Measurements from ENCODE around the gene RASGRF1. TPM values are rescaled to one million over a fixed set of nuclear protein-coding genes. Genes with fewer than 3 reads are reported as not detected.
A peak's percentile ranks its signal among the peaks of the same experiment; 100 is the strongest.
"Not testable (repeated sequence)": the region's sequence is repeated elsewhere in the genome, so short reads cannot be mapped to it uniquely, and the experiment has no call there.

Gene RASGRF1
- total and polyA plus RNA-seq, 4 donors, result 0.13 to 0.15 TPM; not detected in 2

DNA sequence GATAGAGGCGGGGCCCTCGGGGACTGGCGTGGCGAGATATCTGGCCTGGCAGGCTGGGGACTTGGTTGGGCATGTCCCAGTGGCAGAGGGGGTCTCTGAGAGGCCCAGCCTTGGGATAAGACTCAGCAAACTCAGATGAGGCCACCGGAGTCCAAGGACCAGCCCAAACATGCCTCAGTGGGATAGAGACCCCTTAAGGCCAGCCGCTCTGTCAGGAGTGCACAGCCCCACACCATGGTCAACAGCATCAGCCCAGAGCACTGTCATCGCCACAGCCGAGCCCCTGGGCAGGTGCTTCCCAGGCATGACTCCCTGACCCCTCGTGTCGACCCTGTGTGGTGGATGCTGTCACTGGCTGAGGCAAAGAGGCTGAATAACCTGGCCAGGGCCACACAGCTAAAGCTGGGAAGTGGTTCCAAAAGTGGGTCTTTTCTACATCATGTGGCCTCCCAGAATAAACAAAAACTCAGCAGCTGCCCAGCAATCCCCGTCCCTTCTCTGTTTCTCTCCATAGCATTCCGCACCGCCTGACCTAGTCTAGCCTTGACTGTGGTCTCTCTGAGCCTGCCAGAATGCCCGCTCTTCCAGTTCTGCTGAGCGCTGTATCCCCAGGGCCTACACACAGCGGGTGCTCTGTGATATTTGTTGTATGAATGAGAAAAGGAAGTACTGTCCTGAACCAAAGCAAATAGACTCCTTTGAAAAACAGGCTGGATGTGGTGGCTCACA lies 160.9 kb downstream of the RASGRF1 start:
- Histone ChIP-seq H3K36me3 (ENCODE audit: control insufficient read depth in 1 of 2, insufficient read depth in 2 of 2, low read length in 1 of 2) (peaks cover 0 to 4% of the 10 kb centered on the region in 2 donors), H3K27ac (ENCODE audit: low read depth in 1 of 2, low read length in 2 of 2) (no peak overlapping the region), H3K27me3 (ENCODE audit: control insufficient read depth in 1 of 2, insufficient read depth in 2 of 2, low read length in 1 of 2) (no peaks in the 10 kb centered on the region), H3K9me3 (ENCODE audit: control insufficient read depth, low read length) (no peaks in the 10 kb centered on the region), H3K4me3 (ENCODE audit: low read length in 2 of 2) (no peak overlapping the region), H3K4me1 (ENCODE audit: control insufficient read depth in 1 of 2, insufficient read depth in 2 of 2, low read length in 2 of 2) (no peaks in the 10 kb centered on the region)
- DNase-seq (peak in 1 of 2 donors; percentile 71), ATAC-seq (ENCODE audit: low FRiP score) (no peak)
- WGBS, 2 donors, result 83% methylated on average over 16 of the region's 16 CpGs
- intact Hi-C loops (cut with DNase I), result no loop called here

DNA sequence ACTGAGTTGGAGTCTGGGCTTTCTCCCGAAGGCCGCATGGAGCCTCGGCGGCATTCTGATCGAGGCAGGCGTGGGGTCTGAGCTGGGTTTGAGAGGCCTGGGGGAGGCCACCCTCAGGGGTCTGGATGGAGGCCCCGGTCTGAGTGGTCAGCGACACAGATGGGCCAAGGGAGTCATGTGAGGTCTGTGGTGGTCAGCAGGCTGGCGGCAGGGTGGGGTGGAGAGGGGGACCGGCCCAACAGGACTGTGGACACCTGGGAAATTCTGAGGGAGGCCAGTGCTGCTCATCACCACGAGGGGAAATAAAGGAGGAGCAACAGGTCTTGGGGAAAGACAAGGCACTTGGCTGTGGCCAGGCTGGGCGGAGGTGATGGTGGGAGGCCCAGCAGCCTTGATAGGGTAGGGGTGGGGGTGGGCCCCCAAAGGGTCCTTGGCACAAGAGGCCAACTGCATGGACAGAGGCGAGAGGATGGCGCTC lies 161.9 kb downstream of the RASGRF1 start:
- no peaks in the 10 kb centered on the region for H3K4me1 ChIP-seq (ENCODE audit: control insufficient read depth in 1 of 2, insufficient read depth in 2 of 2, low read length in 2 of 2)
- 92% methylated on average over 13 to 14 of the region's 14 CpGs for WGBS, 2 donors
- ATAC-seq (ENCODE audit: low FRiP score), result no peak
- no peak overlapping the region for H3K27ac ChIP-seq (ENCODE audit: low read depth in 1 of 2, low read length in 2 of 2)
- H3K36me3 ChIP-seq (ENCODE audit: control insufficient read depth in 1 of 2, insufficient read depth in 2 of 2, low read length in 1 of 2), result peaks cover 0 to 4% of the 10 kb centered on the region in 2 donors
- H3K9me3 ChIP-seq (ENCODE audit: control insufficient read depth, low read length), result no peaks in the 10 kb centered on the region
- H3K4me3 ChIP-seq (ENCODE audit: low read length in 2 of 2), result no peak overlapping the region
- DNase-seq, result peak in 1 of 2 donors; percentile 68
- no peaks in the 10 kb centered on the region for H3K27me3 ChIP-seq (ENCODE audit: control insufficient read depth in 1 of 2, insufficient read depth in 2 of 2, low read length in 1 of 2)
- intact Hi-C loops (cut with DNase I), result no loop called here

DNA sequence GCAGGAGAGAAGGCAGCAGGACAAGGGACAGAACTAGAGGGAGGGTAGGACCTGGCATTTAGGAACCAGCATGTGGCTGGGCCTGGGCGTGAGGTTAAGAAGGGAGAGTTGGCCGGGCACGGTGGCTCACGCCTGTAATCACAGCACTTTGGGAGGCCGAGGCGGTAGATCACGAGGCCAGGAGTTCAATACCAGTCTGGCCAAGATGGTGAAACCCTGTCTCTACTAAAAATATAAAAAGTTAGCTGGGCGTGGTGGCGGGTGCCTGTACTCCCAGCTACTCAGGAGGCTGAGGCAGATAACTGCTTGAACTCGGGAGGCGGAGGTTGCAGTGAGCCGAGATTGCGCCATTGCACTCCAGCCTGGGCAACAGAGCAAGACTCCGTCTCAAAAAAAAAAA lies 162.4 kb downstream of the RASGRF1 start:
- ATAC-seq (ENCODE audit: low FRiP score); H3K27ac ChIP-seq (ENCODE audit: low read depth in 1 of 2, low read length in 2 of 2); intact Hi-C loops (cut with DNase I); H3K36me3 ChIP-seq (ENCODE audit: control insufficient read depth in 1 of 2, insufficient read depth in 2 of 2, low read length in 1 of 2); H3K4me3 ChIP-seq (ENCODE audit: low read length in 2 of 2); H3K4me1 ChIP-seq (ENCODE audit: control insufficient read depth in 1 of 2, insufficient read depth in 2 of 2, low read length in 2 of 2); H3K27me3 ChIP-seq (ENCODE audit: control insufficient read depth in 1 of 2, insufficient read depth in 2 of 2, low read length in 1 of 2); H3K9me3 ChIP-seq (ENCODE audit: control insufficient read depth, low read length): not testable (repeated sequence)
- WGBS, 2 donors, result 93 to 99% methylated on average over 13 to 14 of the region's 14 CpGs
- DNase-seq, result peak in 1 of 2 donors; percentile 66

GRCh38 chr15:78927077-78927790 lies 163.3 kb downstream of the RASGRF1 start:
- H3K4me1 ChIP-seq (ENCODE audit: control insufficient read depth in 1 of 2, insufficient read depth in 2 of 2, low read length in 2 of 2), result no peaks in the 10 kb centered on the region
- no peak for ATAC-seq (ENCODE audit: low FRiP score)
- no peak overlapping the region for H3K27ac ChIP-seq (ENCODE audit: low read depth in 1 of 2, low read length in 2 of 2)
- DNase-seq, result peak; percentile 54 to 63
- peaks cover 0 to 7% of the 10 kb centered on the region in 2 donors for H3K36me3 ChIP-seq (ENCODE audit: control insufficient read depth in 1 of 2, insufficient read depth in 2 of 2, low read length in 1 of 2)
- intact Hi-C loops (cut with DNase I), result no loop called here
- H3K4me3 ChIP-seq (ENCODE audit: low read length in 2 of 2), result no peak overlapping the region
- WGBS, 2 donors, result 85 to 88% methylated on average over 17 of the region's 17 CpGs
- no peaks in the 10 kb centered on the region for H3K27me3 ChIP-seq (ENCODE audit: control insufficient read depth in 1 of 2, insufficient read depth in 2 of 2, low read length in 1 of 2)
- H3K9me3 ChIP-seq (ENCODE audit: control insufficient read depth, low read length), result no peaks in the 10 kb centered on the region

GRCh38 chr15:78925956-78926743 lies 164.4 kb downstream of the RASGRF1 start:
- ATAC-seq (ENCODE audit: low FRiP score) (no peak), DNase-seq (peak in 1 of 2 donors; percentile 58)
- Histone ChIP-seq H3K9me3 (ENCODE audit: control insufficient read depth, low read length) (no peaks in the 10 kb centered on the region), H3K27ac (ENCODE audit: low read depth in 1 of 2, low read length in 2 of 2) (no peak overlapping the region), H3K4me3 (ENCODE audit: low read length in 2 of 2) (no peak overlapping the region), H3K36me3 (ENCODE audit: control insufficient read depth in 1 of 2, insufficient read depth in 2 of 2, low read length in 1 of 2) (peaks cover 0 to 16% of the 10 kb centered on the region in 2 donors), H3K27me3 (ENCODE audit: control insufficient read depth in 1 of 2, insufficient read depth in 2 of 2, low read length in 1 of 2) (no peaks in the 10 kb centered on the region), H3K4me1 (ENCODE audit: control insufficient read depth in 1 of 2, insufficient read depth in 2 of 2, low read length in 2 of 2) (no peaks in the 10 kb centered on the region)
- intact Hi-C loops (cut with DNase I), result no loop called here
- 88 to 95% methylated on average over 5 of the region's 5 CpGs for WGBS, 2 donors

- DNase-seq, result no peak
- H3K4me1 ChIP-seq (ENCODE audit: control insufficient read depth in 1 of 2, insufficient read depth in 2 of 2, low read length in 2 of 2), result no peaks in the 10 kb centered on the region
- no peaks in the 10 kb centered on the region for H3K9me3 ChIP-seq (ENCODE audit: control insufficient read depth, low read length)
- 73 to 80% methylated on average over 9 to 10 of the region's 10 CpGs for WGBS, 2 donors
- H3K36me3 ChIP-seq (ENCODE audit: control insufficient read depth in 1 of 2, insufficient read depth in 2 of 2, low read length in 1 of 2), result peaks cover 0 to 16% of the 10 kb centered on the region in 2 donors
- no peak for ATAC-seq (ENCODE audit: low FRiP score)
- intact Hi-C loops (cut with DNase I), result no loop called here
- H3K4me3 ChIP-seq (ENCODE audit: low read length in 2 of 2), result no peak overlapping the region
- H3K27ac ChIP-seq (ENCODE audit: low read depth in 1 of 2, low read length in 2 of 2), result no peak overlapping the region
- no peaks in the 10 kb centered on the region for H3K27me3 ChIP-seq (ENCODE audit: control insufficient read depth in 1 of 2, insufficient read depth in 2 of 2, low read length in 1 of 2)
Measured at GRCh38 chr15:78925076-78925624, 165.4 kb downstream of the RASGRF1 start.

DNA sequence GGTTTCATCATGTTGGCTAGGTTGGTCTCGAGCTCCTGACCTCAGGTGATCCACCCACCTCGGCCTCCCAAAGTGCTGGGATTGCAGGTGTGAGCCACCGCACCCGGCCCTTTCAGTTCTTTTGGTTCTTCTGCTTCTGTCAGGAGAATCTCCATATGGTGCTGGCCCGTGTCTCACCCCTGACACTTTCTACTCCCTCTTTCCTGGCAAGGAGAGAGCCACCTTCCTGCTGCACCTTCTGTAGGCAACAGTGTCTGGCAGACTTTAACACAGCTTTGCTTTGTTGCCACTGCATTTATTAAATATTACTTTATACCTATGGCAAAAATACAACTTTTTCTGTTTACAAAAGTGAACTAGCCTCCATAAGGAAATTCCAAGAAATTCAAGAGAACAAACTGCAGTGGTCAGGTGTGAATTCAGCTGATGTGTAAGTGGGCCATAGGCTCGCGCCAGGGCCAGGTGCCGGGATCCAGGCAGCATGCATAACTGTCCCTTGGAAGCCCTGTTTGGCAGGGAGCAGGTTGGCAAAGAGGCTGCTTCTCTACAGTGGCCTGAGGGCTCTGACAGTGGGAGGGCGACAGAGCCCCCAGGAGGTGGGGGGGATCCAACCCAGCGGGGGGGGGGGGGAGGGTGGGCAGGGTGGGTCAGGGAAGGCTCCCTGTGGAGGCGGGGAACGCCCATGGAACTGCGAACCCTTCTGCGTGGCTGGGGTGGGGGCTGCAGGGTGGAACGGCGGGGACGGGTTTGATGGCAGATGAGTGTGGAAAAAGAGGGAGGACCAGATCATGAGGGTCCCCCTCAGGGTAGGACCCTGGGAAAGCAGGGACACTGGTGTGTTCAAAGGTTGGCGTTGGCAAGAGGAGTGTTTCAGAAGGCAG lies 166.9 kb downstream of the RASGRF1 start:
- DNase-seq, result no peak
- WGBS, 2 donors, result 88 to 90% methylated on average over 16 to 18 of the region's 18 CpGs
- H3K27ac ChIP-seq (ENCODE audit: low read depth in 1 of 2, low read length in 2 of 2), result no peak overlapping the region
- H3K4me1 ChIP-seq (ENCODE audit: control insufficient read depth in 1 of 2, insufficient read depth in 2 of 2, low read length in 2 of 2), result no peaks in the 10 kb centered on the region
- H3K4me3 ChIP-seq (ENCODE audit: low read length in 2 of 2), result no peak overlapping the region
- intact Hi-C loops (cut with DNase I), result no loop called here
- ATAC-seq (ENCODE audit: low FRiP score), result no peak
- H3K9me3 ChIP-seq (ENCODE audit: control insufficient read depth, low read length), result no peaks in the 10 kb centered on the region
- H3K36me3 ChIP-seq (ENCODE audit: control insufficient read depth in 1 of 2, insufficient read depth in 2 of 2, low read length in 1 of 2), result peaks cover 0 to 16% of the 10 kb centered on the region in 2 donors
- no peaks in the 10 kb centered on the region for H3K27me3 ChIP-seq (ENCODE audit: control insufficient read depth in 1 of 2, insufficient read depth in 2 of 2, low read length in 1 of 2)

DNA sequence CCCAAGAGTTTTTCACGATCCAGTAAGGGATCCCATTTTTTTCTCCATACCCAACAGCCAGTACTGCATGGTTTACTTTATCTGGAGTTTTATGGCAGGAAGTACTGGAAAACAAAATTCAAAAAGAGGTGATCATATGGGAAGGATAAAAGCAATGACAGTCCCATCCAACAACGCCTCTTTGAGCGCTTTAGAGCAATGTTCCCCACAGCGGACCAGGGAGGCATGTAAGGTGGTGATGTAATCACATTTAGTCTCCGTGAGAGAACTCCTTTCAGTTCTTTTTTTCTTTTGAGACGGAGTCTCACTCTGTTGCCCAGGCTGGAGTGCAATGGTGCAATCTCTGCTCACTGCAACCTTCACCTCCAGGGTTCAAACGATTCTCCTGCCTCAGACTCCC lies 167.6 kb downstream of the RASGRF1 start:
- H3K9me3 ChIP-seq (ENCODE audit: control insufficient read depth, low read length), result no peaks in the 10 kb centered on the region
- H3K4me1 ChIP-seq (ENCODE audit: control insufficient read depth in 1 of 2, insufficient read depth in 2 of 2, low read length in 2 of 2), result no peaks in the 10 kb centered on the region
- 67 to 69% methylated on average over 7 of the region's 7 CpGs for WGBS, 2 donors
- H3K4me3 ChIP-seq (ENCODE audit: low read length in 2 of 2), result no peak overlapping the region
- peaks cover 0 to 16% of the 10 kb centered on the region in 2 donors for H3K36me3 ChIP-seq (ENCODE audit: control insufficient read depth in 1 of 2, insufficient read depth in 2 of 2, low read length in 1 of 2)
- DNase-seq (no peak), ATAC-seq (ENCODE audit: low FRiP score) (no peak)
- H3K27me3 ChIP-seq (ENCODE audit: control insufficient read depth in 1 of 2, insufficient read depth in 2 of 2, low read length in 1 of 2), result no peaks in the 10 kb centered on the region
- intact Hi-C loops (cut with DNase I), result no loop called here
- H3K27ac ChIP-seq (ENCODE audit: low read depth in 1 of 2, low read length in 2 of 2), result no peak overlapping the region

All from aorta (tissue), 5 donors.